H9 (cell line): ENCODE data around the gene DOK1. TPM values are rescaled to one million over a fixed set of nuclear protein-coding genes. Genes with fewer than 3 reads are reported as not detected.
A peak's percentile ranks its signal among the peaks of the same experiment; 100 is the strongest.

Experiments
- DNase-seq: peaks from one replicate; pipeline ENCODE4 v3.0.0-alpha.2; 2017
- H2AFZ ChIP-seq: one replicate; pipeline ENCODE4 v1.6.1; 2013; ENCODE audit warnings: mild to moderate bottlenecking, low read length, control low read depth, moderate library complexity
- H2AK5ac ChIP-seq: 2 replicates; pipeline ENCODE4 v1.6.1; 2013; ENCODE audit warnings: low read length, control low read depth, mixed read lengths; ENCODE audit not compliant: insufficient read length
- H2BK120ac ChIP-seq: one replicate; pipeline ENCODE4 v1.6.1; 2013; ENCODE audit warnings: low read depth, mild to moderate bottlenecking, low read length, control low read depth, inconsistent platforms; ENCODE audit not compliant: poor library complexity, severe bottlenecking
- H2BK12ac ChIP-seq: 2 replicates; pipeline ENCODE4 v1.6.1; 2013; ENCODE audit warnings: low read length, control low read depth, mixed read lengths, low read depth; ENCODE audit not compliant: insufficient read length
- H2BK15ac ChIP-seq: 2 replicates; pipeline ENCODE4 v1.6.1; 2013; ENCODE audit warnings: low read depth, low read length, control low read depth
- H2BK20ac ChIP-seq: one replicate; pipeline ENCODE4 v1.6.1; 2013; ENCODE audit warnings: low read depth, mild to moderate bottlenecking, low read length, control low read depth, inconsistent platforms; ENCODE audit not compliant: poor library complexity, severe bottlenecking
- H2BK5ac ChIP-seq: 2 replicates; pipeline ENCODE4 v1.6.1; 2013; ENCODE audit warnings: low read length, control low read depth, mixed read lengths; ENCODE audit not compliant: insufficient read length
- H3K14ac ChIP-seq: 2 replicates; pipeline ENCODE4 v1.6.1; 2013; ENCODE audit warnings: low read length, control low read depth; ENCODE audit not compliant: insufficient read depth
- H3K18ac ChIP-seq: 2 replicates; pipeline ENCODE4 v1.6.1; 2013; ENCODE audit warnings: low read depth, mild to moderate bottlenecking, mixed read lengths, low read length, control low read depth; ENCODE audit not compliant: insufficient read length
- H3K23ac ChIP-seq: 2 replicates; pipeline ENCODE4 v1.6.1; 2013; ENCODE audit warnings: low read length, control low read depth, mixed read lengths, low read depth; ENCODE audit not compliant: insufficient read length
- H3K23me2 ChIP-seq: 2 replicates; pipeline ENCODE4 v1.6.1; 2013; ENCODE audit warnings: low read depth, mild to moderate bottlenecking, mixed read lengths, low read length, control low read depth; ENCODE audit not compliant: insufficient read length, poor library complexity, severe bottlenecking
- H3K27ac ChIP-seq: 2 replicates; pipeline ENCODE4 v1.5.1; 2013; ENCODE audit warnings: low read length, control low read depth, mixed read lengths, low read depth; ENCODE audit not compliant: insufficient read length
- H3K27me3 ChIP-seq: 2 replicates; pipeline ENCODE4 v1.6.1; 2013; ENCODE audit warnings: low read length, control low read depth, inconsistent platforms; ENCODE audit not compliant: insufficient read depth
- H3K4ac ChIP-seq: 2 replicates; pipeline ENCODE4 v1.6.1; 2013; ENCODE audit warnings: low read depth, mild to moderate bottlenecking, control low read depth, inconsistent platforms, low read length, moderate library complexity
- H3K4me1 ChIP-seq: 2 replicates; pipeline ENCODE4 v1.6.1; 2013; ENCODE audit warnings: low read length, control low read depth, inconsistent platforms; ENCODE audit not compliant: insufficient read depth
- H3K4me2 ChIP-seq: 2 replicates; pipeline ENCODE4 v1.6.1; 2013; ENCODE audit warnings: low read length, control low read depth, mixed read lengths; ENCODE audit not compliant: insufficient read length, insufficient read depth
- H3K56ac ChIP-seq: 2 replicates; pipeline ENCODE4 v1.6.1; 2013; ENCODE audit warnings: low read depth, mild to moderate bottlenecking, mixed read lengths, low read length, control low read depth; ENCODE audit not compliant: insufficient read length
- H3K79me1 ChIP-seq: 2 replicates; pipeline ENCODE4 v1.6.1; 2013; ENCODE audit warnings: low read depth, mild to moderate bottlenecking, moderate library complexity, low read length, control low read depth, inconsistent platforms; ENCODE audit not compliant: insufficient read depth, poor library complexity, severe bottlenecking
- H3K79me2 ChIP-seq: 2 replicates; pipeline ENCODE4 v1.6.1; 2013; ENCODE audit warnings: low read length, control low read depth, inconsistent platforms; ENCODE audit not compliant: insufficient read depth
- H3K9ac ChIP-seq: 2 replicates; pipeline ENCODE4 v1.6.1; 2013; ENCODE audit warnings: low read length, control low read depth, mixed read lengths; ENCODE audit not compliant: insufficient read length; ENCODE audit errors: extremely low read depth
- H3K9me3 ChIP-seq: one replicate; pipeline ENCODE4 v1.6.1; 2013; ENCODE audit warnings: low read depth, low read length, inconsistent platforms; ENCODE audit not compliant: control insufficient read depth
- H3T11ph ChIP-seq: one replicate; pipeline ENCODE4 v1.6.1; 2013; ENCODE audit warnings: mild to moderate bottlenecking, low read length, control low read depth, inconsistent platforms
- H4K20me1 ChIP-seq: one replicate; pipeline ENCODE4 v1.6.1; 2013; ENCODE audit not compliant: control insufficient read depth, insufficient read length, insufficient read depth
- H4K5ac ChIP-seq: 2 replicates; pipeline ENCODE4 v1.6.1; 2013; ENCODE audit warnings: low read depth, mild to moderate bottlenecking, mixed read lengths, low read length, control low read depth; ENCODE audit not compliant: insufficient read length
- H4K8ac ChIP-seq: replicated peaks from 2 replicates; pipeline ENCODE4 v1.6.1; 2013; ENCODE audit warnings: low read length, control low read depth, mixed read lengths, low read depth; ENCODE audit not compliant: insufficient read length
- H4K91ac ChIP-seq: 2 replicates; pipeline ENCODE4 v1.6.1; 2013; ENCODE audit warnings: low read depth, mild to moderate bottlenecking, moderate library complexity, mixed read lengths, low read length, control low read depth; ENCODE audit not compliant: insufficient read length
- H3K27ac Mint-ChIP-seq, 3 experiments: 2 replicates in 2 of 3; 3 replicates in 1 of 3; pipeline ENCODE4 v1.8.0; 2020 to 2021; ENCODE audit warnings: mixed read lengths in 3 of 3, mild to moderate bottlenecking in 1 of 3, moderate library complexity in 1 of 3
- H3K27me3 Mint-ChIP-seq: 2 replicates; pipeline ENCODE4 v1.8.0; 2021; ENCODE audit warnings: low read depth, mild to moderate bottlenecking, moderate library complexity, mixed read lengths
- H3K36me3 Mint-ChIP-seq, 3 experiments: 2 replicates in 2 of 3; 3 replicates in 1 of 3; pipeline ENCODE4 v1.8.0; 2020 to 2021; ENCODE audit warnings: low read depth in 3 of 3, mixed read lengths in 3 of 3; ENCODE audit not compliant: insufficient read depth in 1 of 3
- H3K4me1 Mint-ChIP-seq, 2 experiments: 2 replicates each; pipeline ENCODE4 v1.8.0; 2020; ENCODE audit warnings: mixed read lengths in 2 of 2
- H3K4me3 Mint-ChIP-seq, 2 experiments: 2 replicates in 1 of 2; 3 replicates in 1 of 2; pipeline ENCODE4 v1.8.0; 2020 to 2021; ENCODE audit warnings: mild to moderate bottlenecking in 2 of 2, mixed read lengths in 2 of 2, moderate library complexity in 1 of 2
- H3K9me3 Mint-ChIP-seq, 2 experiments: 2 replicates in 1 of 2; 3 replicates in 1 of 2; pipeline ENCODE4 v1.8.0; 2020; ENCODE audit warnings: mild to moderate bottlenecking in 2 of 2, mixed read lengths in 2 of 2, moderate library complexity in 1 of 2
- CTCF ChIP-seq: fragments of 200-600 bp; sonication (generic); conservative IDR thresholded peaks from 3 replicates; pipeline ENCODE4 v1.8.0; 2021; ENCODE audit warnings: antibody characterized with exemption, mild to moderate bottlenecking
- WGBS: extraction: QIAGEN DNeasy Blood & Tissue Kit; methylation state at CpG from one replicate; pipeline ENCODE4 v1.1.7; 2013; ENCODE audit warnings: missing lambda C conversion rate, low lambda C conversion rate, mixed read lengths; ENCODE audit not compliant: insufficient read length; ENCODE audit errors: extremely low coverage; 5-methylcytosine and 5-hydroxymethylcytosine counted together
- total RNA-seq: library from RNA; stranded (reverse); gene quantifications from 2 replicates; pipeline ENCODE4 v1.2.1, GENCODE V29; 2021

DOK1 gene
- total RNA-seq, 1 experiment from 2014 or later, result 16.0 TPM

DNA sequence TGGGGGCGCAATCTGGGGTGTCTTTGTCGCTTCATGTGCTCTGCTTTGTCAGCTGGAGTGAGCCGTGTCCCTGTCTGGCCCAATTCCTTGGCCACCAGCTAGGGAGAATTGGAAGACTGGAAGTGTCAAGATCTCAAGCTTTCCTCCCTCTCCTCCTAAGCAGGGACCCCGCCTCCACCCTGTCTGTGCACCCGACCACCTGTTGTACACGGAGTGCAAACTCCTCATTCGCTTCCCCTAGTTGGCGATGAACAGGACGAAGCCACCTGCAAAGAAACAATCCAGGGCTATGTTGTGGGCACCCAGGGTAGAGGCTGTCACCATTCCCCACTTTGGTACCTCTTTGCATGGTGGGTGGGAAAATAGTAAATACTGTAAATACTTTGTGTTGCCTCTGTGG lies 26.8 kb upstream of the DOK1 start:
- Histone ChIP-seq H2BK120ac (no peak overlapping the region), H3K9me3 (no peaks in the 10 kb centered on the region), H2BK20ac (no peak overlapping the region), H3K14ac (no peak overlapping the region), H4K8ac (no peak overlapping the region), H3K79me2 (peaks cover 4% of the 10 kb centered on the region; the same call in 1 of the 2 replicates), H3K23me2 (peaks cover 15% of the 10 kb centered on the region), H4K5ac (no peak overlapping the region), H2BK5ac (no peak overlapping the region), H3K9ac (no peak overlapping the region), H3K56ac (no peak overlapping the region), H4K91ac (no peak overlapping the region), H3K27ac (no peak overlapping the region), H3K4me1 (peaks cover 4% of the 10 kb centered on the region; the same call in 1 of the 2 replicates), H3K4ac (no peak overlapping the region), H3K4me2 (no peak overlapping the region), H2AFZ (no peak overlapping the region), H4K20me1 (no peaks in the 10 kb centered on the region), H3T11ph (no peak overlapping the region), H2AK5ac (no peak overlapping the region), H2BK15ac (no peak overlapping the region), H3K23ac (no peak overlapping the region), H3K27me3 (peaks cover 3% of the 10 kb centered on the region; the same call in 1 of the 2 replicates), H2BK12ac (no peak overlapping the region), H3K18ac (no peak overlapping the region), H3K79me1 (peaks cover 4% of the 10 kb centered on the region)
- Mint-ChIP-seq H3K36me3 (peaks cover 30 to 49% (median 36%) of the 10 kb centered on the region in 3 experiments), H3K27ac (no peak overlapping the region), H3K27me3 (peaks cover 11% of the 10 kb centered on the region), H3K9me3 (no peaks in the 10 kb centered on the region; a peak in 1 of 5 replicates), H3K4me3 (peak overlapping the region; percentile 98 to 99), H3K4me1 (peaks cover 17 to 22% of the 10 kb centered on the region in 2 experiments)
- no CpG with 5 or more reads among the region's 9 CpGs for WGBS
- no peak for TF ChIP-seq CTCF
- no peak for DNase-seq
